ENCODE results near the gene TAS2R14. TPM values are rescaled to one million over a fixed set of nuclear protein-coding genes. Genes with fewer than 3 reads are reported as not detected.

TAS2R14 gene
- total and polyA plus RNA-seq, 2 of the 8 experiments (the other 6 are each of a cell fraction or from before 2014, with no cell fraction given) = 0.80 to 1.1 TPM

DNA sequence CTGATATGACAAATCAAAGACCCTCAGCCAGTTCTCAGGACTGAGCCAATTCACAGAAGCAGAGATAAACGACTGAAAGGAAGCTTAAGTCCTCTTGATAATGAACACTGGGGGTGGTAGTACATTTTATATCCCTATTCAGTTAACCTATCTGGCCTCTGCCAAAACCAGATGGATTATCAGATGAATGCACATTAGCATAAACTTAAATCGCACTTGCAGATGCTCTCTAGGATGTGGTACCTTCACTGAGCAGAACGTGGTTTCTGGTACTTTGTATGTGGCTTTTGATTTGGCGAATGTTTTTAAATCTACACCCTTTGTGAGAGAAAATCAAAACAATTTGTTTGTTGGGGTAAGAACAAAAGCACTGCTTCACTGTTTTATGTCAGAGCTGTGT lies 21.1 kb upstream of the TAS2R14 start:
- Histone ChIP-seq H2BK20ac (ENCODE audit: low read length) (no peak overlapping the region), H3K36me3 (ENCODE audit: control insufficient read depth in 2 of 4, insufficient read depth in 4 of 4, low read length in 3 of 4) (no peaks in the 10 kb centered on the region), H3K4me3 (ENCODE audit: extremely low read depth in 1 of 4, insufficient read depth in 2 of 4, low read depth in 3 of 4, low read length in 4 of 4) (no peak overlapping the region), H3K79me2 (ENCODE audit: control insufficient read depth in 1 of 2, insufficient read depth in 2 of 2, low read length in 2 of 2) (0 out of 4 replicates have a peak, but pooled peaks cover 0 to 3% of the 10 kb centered on the region in 2 experiments), H3K79me1 (ENCODE audit: low read depth, low read length) (no peaks in the 10 kb centered on the region; the same call in 1 of the 2 replicates), H4K8ac (ENCODE audit: extremely low read depth, insufficient read depth, low read length) (no peak overlapping the region), H3K27ac (ENCODE audit: low read depth, low read length) (no peak overlapping the region), H2BK120ac (replicated peaks; ENCODE audit: low read depth, low read length) (no peak overlapping the region), H3K4me2 (ENCODE audit: insufficient read depth in 1 of 2, low read depth in 2 of 2, low read length in 2 of 2) (no peak overlapping the region), H3K9me3 (ENCODE audit: insufficient read depth in 2 of 2, low read depth in 1 of 2, low read length in 1 of 2) (peaks cover 0 to 2% of the 10 kb centered on the region in 2 experiments; a peak in 1 of 4 replicates), H4K91ac (replicated peaks; ENCODE audit: insufficient read length, low read length) (no peak overlapping the region), H2BK15ac (ENCODE audit: low read length) (no peak overlapping the region), H4K5ac (ENCODE audit: insufficient read length, low read depth, low read length) (no peak overlapping the region), H4K20me1 (replicated peaks in 1 of 2; ENCODE audit: control insufficient read depth in 1 of 2, insufficient read depth in 2 of 2, low read length in 2 of 2) (no peaks in the 10 kb centered on the region), H2AFZ (ENCODE audit: low read length) (no peak overlapping the region), H3K27me3 (replicated peaks in 1 of 4; ENCODE audit: control insufficient read depth in 3 of 4, extremely low read depth in 1 of 4, insufficient read depth in 3 of 4, low read length in 3 of 4) (no peaks in the 10 kb centered on the region), H3K4me1 (replicated peaks in 1 of 4; ENCODE audit: control insufficient read depth in 3 of 4, insufficient read depth in 4 of 4, low read length in 3 of 4) (no peaks in the 10 kb centered on the region), H3K23me2 (ENCODE audit: low read depth, low read length) (no peaks in the 10 kb centered on the region), H3K56ac (replicated peaks; ENCODE audit: insufficient read length, low read depth, low read length) (no peak overlapping the region), H3K4ac (replicated peaks; ENCODE audit: insufficient read length, low read depth, low read length) (no peak overlapping the region), H3K18ac (ENCODE audit: extremely low read depth, low read length) (no peak overlapping the region), H3K23ac (ENCODE audit: insufficient read length) (no peak overlapping the region), H2BK12ac (ENCODE audit: low read depth, low read length) (no peak overlapping the region), H2AK5ac (ENCODE audit: low read depth, low read length) (no peak overlapping the region), H2BK5ac (ENCODE audit: low read depth, low read length) (no peak overlapping the region), H3K14ac (ENCODE audit: insufficient read length) (no peak overlapping the region), H3K9ac (replicated peaks in 1 of 4; ENCODE audit: extremely low read depth in 1 of 4, low read depth in 3 of 4, low read length in 3 of 4) (no peak overlapping the region)
- ChIA-PET CTCF (ENCODE audit: partially characterized antibody) (interaction anchor here (0.9 to 1.0 kb wide), 2 partner anchors 11 to 66 kb away, joined by 3 read pairs; no protein-coding TSS in a partner anchor), POLR2A (ENCODE audit: partially characterized antibody) (no interaction called here)
- FAIRE-seq (no peak), DNase-seq (ENCODE audit: low read depth in 1 of 2, low spot score in 2 of 2) (no peak)
- 93% methylated on average over 4 of the region's 4 CpGs; no CpG with 5 or more reads in 1 of the 2 experiments for WGBS, 2 experiments (ENCODE audit: extremely low coverage in 1 of 2, insufficient coverage in 1 of 2, insufficient read length in 1 of 2, insufficient replicate concordance in 2 of 2, low coverage in 1 of 2, low lambda C conversion rate in 2 of 2, missing lambda C conversion rate in 1 of 2)
- no peak for TF ChIP-seq SP1 (IDR thresholded peaks at IDR 0.05; ENCODE audit: low read depth, low read length)
- no peak for TF ChIP-seq EGR1 (IDR thresholded peaks at IDR 0.05; ENCODE audit: borderline replicate concordance, low read depth, low read length)
- no peak for TF ChIP-seq ASH2L (IDR thresholded peaks at IDR 0.05; ENCODE audit: low read length)
- no peak for TF ChIP-seq TBP (IDR thresholded peaks at IDR 0.05; ENCODE audit: low read depth, low read length)
- no peak for TF ChIP-seq SP4 (IDR thresholded peaks at IDR 0.05; ENCODE audit: low read length)
- no peak for TF ChIP-seq RNF2 (IDR thresholded peaks at IDR 0.05; ENCODE audit: borderline replicate concordance, low read depth, low read length, missing control alignments, poor library complexity, severe bottlenecking)
- TF ChIP-seq, protein P1, sequence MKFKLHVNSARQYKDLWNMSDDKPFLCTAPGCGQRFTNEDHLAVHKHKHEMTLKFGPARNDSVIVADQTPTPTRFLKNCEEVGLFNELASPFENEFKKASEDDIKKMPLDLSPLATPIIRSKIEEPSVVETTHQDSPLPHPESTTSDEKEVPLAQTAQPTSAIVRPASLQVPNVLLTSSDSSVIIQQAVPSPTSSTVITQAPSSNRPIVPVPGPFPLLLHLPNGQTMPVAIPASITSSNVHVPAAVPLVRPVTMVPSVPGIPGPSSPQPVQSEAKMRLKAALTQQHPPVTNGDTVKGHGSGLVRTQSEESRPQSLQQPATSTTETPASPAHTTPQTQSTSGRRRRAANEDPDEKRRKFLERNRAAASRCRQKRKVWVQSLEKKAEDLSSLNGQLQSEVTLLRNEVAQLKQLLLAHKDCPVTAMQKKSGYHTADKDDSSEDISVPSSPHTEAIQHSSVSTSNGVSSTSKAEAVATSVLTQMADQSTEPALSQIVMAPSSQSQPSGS (IDR thresholded peaks at IDR 0.05; ENCODE audit: low read length) = no peak
- no peak for TF ChIP-seq JUND (IDR thresholded peaks at IDR 0.05; ENCODE audit: low read length)
- no peak for TF ChIP-seq KDM5A (IDR thresholded peaks at IDR 0.05; ENCODE audit: low read length)
- no peak for TF ChIP-seq HDAC2 (IDR thresholded peaks at IDR 0.05; ENCODE audit: borderline replicate concordance in 1 of 2, low read depth in 2 of 2, low read length in 2 of 2)
- no peak for TF ChIP-seq SIRT6 (IDR thresholded peaks at IDR 0.05; ENCODE audit: low read length)

Measured in H1 (cell line).